A549 (cell line): Measurements from ENCODE around the gene KLHL30. TPM values are rescaled to one million over a fixed set of nuclear protein-coding genes. Genes with fewer than 3 reads are reported as not detected.
A peak's percentile ranks its signal among the peaks of the same experiment; 100 is the strongest.

ENCODE experiments used
- ATAC-seq, 2 experiments: fragments of 200-7000 bp in 1 of 2; fragments of >200 bp in 1 of 2; cut with Nextera tagmentation in 1 of 2; cut with Tn5 transposase in 1 of 2; 3 replicates each; pipeline versions ENCODE4 v1.8.0 to v1.9.1; 2018 to 2020; ENCODE audit warnings: mild to moderate bottlenecking in 1 of 2, moderate library complexity in 1 of 2
- CTCF ChIA-PET: fragments of 300-600 bp; sonication (Branson Sonifier 250); formaldehyde crosslinking; extraction: SDS; loops from one replicate; lab custom pipeline; 2021; ENCODE audit warnings: antibody characterized with exemption, inconsistent platforms; lab: Yijun Ruan, JAX
- POLR2A ChIA-PET: fragments of 350-600 bp; formaldehyde crosslinking; extraction: SDS; loops from one replicate; lab custom pipeline; 2021; ENCODE audit warnings: antibody characterized with exemption, inconsistent platforms; lab: Yijun Ruan, JAX
- DNase-seq, 2 experiments: peaks; one replicate each; pipeline versions ENCODE4 v3.0.0 to v3.0.0-alpha.2; 2011 to 2016; ENCODE audit warnings: low read depth in 1 of 2, low spot score in 1 of 2
- FAIRE-seq: peaks from 2 replicates; lab custom pipeline; 2011; peaks lifted over from hg19 to GRCh38; lab: Jason Lieb, UNC
- H3K27ac ChIP-seq, 2 experiments: fragments of >200 bp; sonication (Bioruptor Twin); formaldehyde crosslinking; 3 replicates each; pipeline ENCODE4 v1.5.1; 2016 to 2017
- H3K4me1 ChIP-seq: fragments of >200 bp; sonication (Bioruptor Twin); formaldehyde crosslinking; 3 replicates; pipeline ENCODE4 v1.6.1; 2016
- H3K4me2 ChIP-seq: fragments of >200 bp; sonication (Bioruptor Twin); formaldehyde crosslinking; 3 replicates; pipeline ENCODE4 v1.6.1; 2016
- H3K4me3 ChIP-seq: fragments of >200 bp; sonication (Bioruptor Twin); formaldehyde crosslinking; 3 replicates; pipeline ENCODE4 v1.5.1; 2016
- H3K9me3 ChIP-seq: fragments of >200 bp; sonication (Bioruptor Twin); formaldehyde crosslinking; 3 replicates; pipeline ENCODE4 v1.6.1; 2016
- ATOH8 ChIP-seq: fragments of 250-450 bp; sonication (Bioruptor Pico); IDR thresholded peaks from 2 replicates; pipeline ENCODE4 v1.5.0; 2020; ENCODE audit warnings: low read depth, mild to moderate bottlenecking, moderate library complexity
- BCL3 ChIP-seq: fragments of >200 bp; sonication (Bioruptor Twin); formaldehyde crosslinking; IDR thresholded peaks from 3 replicates; pipeline ENCODE4 v1.6.1; 2016
- CHD2 ChIP-seq: fragments of 150-350 bp; IDR thresholded peaks from 2 replicates; pipeline ENCODE4 v1.6.1; 2014; ENCODE audit warnings: low read length; ENCODE audit not compliant: partially characterized antibody
- CHD4 ChIP-seq: fragments of 200-600 bp; sonication (generic); IDR thresholded peaks from 2 replicates; pipeline ENCODE4 v1.6.1; 2016; ENCODE audit warnings: antibody characterized with exemption, mild to moderate bottlenecking, borderline replicate concordance
- CTCF ChIP-seq: fragments of >200 bp; sonication (Bioruptor Twin); formaldehyde crosslinking; IDR thresholded peaks from 3 replicates; pipeline ENCODE4 v1.5.1; 2016
- E2F6 ChIP-seq: IDR thresholded peaks from 2 replicates; pipeline ENCODE4 v1.6.1; 2012; ENCODE audit warnings: low read depth, borderline replicate concordance
- EHMT2 ChIP-seq: fragments of 200-600 bp; sonication (generic); IDR thresholded peaks from 2 replicates; pipeline ENCODE4 v1.6.1; 2016; ENCODE audit warnings: antibody characterized with exemption, low read depth, mild to moderate bottlenecking, moderate library complexity
- FOSL2 ChIP-seq, 2 experiments: fragments of 450-650 bp in 1 of 2; fragments of >200 bp in 1 of 2; sonication (Bioruptor Twin) in 1 of 2; formaldehyde crosslinking; IDR thresholded peaks; 2 replicates each; pipeline versions ENCODE4 v1.5.0 to v1.6.1; 2016 to 2020; ENCODE audit warnings: mild to moderate bottlenecking in 1 of 2, moderate library complexity in 1 of 2
- HEYL ChIP-seq: fragments of 250-450 bp; sonication (Bioruptor Pico); IDR thresholded peaks from 2 replicates; pipeline ENCODE4 v1.8.0; 2021; ENCODE audit warnings: mild to moderate bottlenecking, moderate library complexity
- HMGXB4 ChIP-seq: fragments of 250-450 bp; sonication (Bioruptor Pico); IDR thresholded peaks from 2 replicates; pipeline ENCODE4 v1.5.0; 2021; ENCODE audit warnings: mild to moderate bottlenecking, moderate library complexity, borderline replicate concordance
- HOXA7 ChIP-seq: fragments of 250-450 bp; sonication (Bioruptor Pico); IDR thresholded peaks from 2 replicates; pipeline ENCODE4 v1.5.0; 2020; ENCODE audit warnings: mild to moderate bottlenecking, moderate library complexity
- HOXB13 ChIP-seq: fragments of 250-450 bp; sonication (Bioruptor Pico); IDR thresholded peaks from 2 replicates; pipeline ENCODE4 v1.5.0; 2020; ENCODE audit warnings: low read depth, mild to moderate bottlenecking, moderate library complexity
- HOXB5 ChIP-seq: fragments of 250-450 bp; sonication (Bioruptor Pico); IDR thresholded peaks from 2 replicates; pipeline ENCODE4 v1.5.0; 2020; ENCODE audit warnings: mild to moderate bottlenecking, moderate library complexity
- JUN ChIP-seq, 2 experiments: fragments of >200 bp; sonication (Bioruptor Twin); formaldehyde crosslinking; IDR thresholded peaks; 2 replicates in 1 of 2; 3 replicates in 1 of 2; pipeline ENCODE4 v1.6.1; 2016 to 2017
- KDM1A ChIP-seq: fragments of 200-600 bp; sonication (generic); IDR thresholded peaks from 2 replicates; pipeline ENCODE4 v1.6.1; 2016; ENCODE audit warnings: low read depth, mild to moderate bottlenecking
- KDM5A ChIP-seq: fragments of 200-600 bp; sonication (generic); IDR thresholded peaks from 2 replicates; pipeline ENCODE4 v1.6.1; 2016; ENCODE audit warnings: antibody characterized with exemption, mild to moderate bottlenecking
- MAX ChIP-seq: IDR thresholded peaks from 2 replicates; pipeline ENCODE4 v1.6.1; 2012
- MAZ ChIP-seq: fragments of 150-350 bp; IDR thresholded peaks from 2 replicates; pipeline ENCODE4 v1.6.1; 2014; ENCODE audit warnings: antibody characterized with exemption, low read depth, low read length, borderline replicate concordance
- POLR2A ChIP-seq: IDR thresholded peaks from 2 replicates; pipeline ENCODE4 v1.6.1; 2012; ENCODE audit warnings: mild to moderate bottlenecking, low read length
- POLR2AphosphoS2 ChIP-seq: conservative IDR thresholded peaks from 2 replicates; pipeline ENCODE4 v1.6.1; 2012; ENCODE audit warnings: low read length, improper control_type of control experiment, inconsistent platforms
- RARB ChIP-seq: fragments of 250-450 bp; sonication (Bioruptor Pico); IDR thresholded peaks from 2 replicates; pipeline ENCODE4 v1.8.0; 2021; ENCODE audit warnings: mild to moderate bottlenecking, moderate library complexity
- RCOR1 ChIP-seq: fragments of 150-350 bp; IDR thresholded peaks from 2 replicates; pipeline ENCODE4 v1.6.1; 2014; ENCODE audit warnings: antibody characterized with exemption, low read length, low read depth
- RFX5 ChIP-seq: fragments of 450-650 bp; IDR thresholded peaks from 2 replicates; pipeline ENCODE4 v1.7.1; 2014; ENCODE audit warnings: antibody characterized with exemption, mild to moderate bottlenecking, moderate library complexity
- SMC3 ChIP-seq: fragments of >200 bp; sonication (Bioruptor Twin); formaldehyde crosslinking; IDR thresholded peaks from 3 replicates; pipeline ENCODE4 v1.6.1; 2018; ENCODE audit warnings: inconsistent platforms
- SREBF2 ChIP-seq: fragments of 450-650 bp; IDR thresholded peaks from 2 replicates; pipeline ENCODE4 v1.6.1; 2014; ENCODE audit warnings: mild to moderate bottlenecking, moderate library complexity
- ZC3H11A ChIP-seq: fragments of 450-650 bp; IDR thresholded peaks from 2 replicates; pipeline ENCODE4 v1.6.1; 2014; ENCODE audit warnings: antibody characterized with exemption, mild to moderate bottlenecking
- ZNF302 ChIP-seq: fragments of 250-450 bp; sonication (Bioruptor Pico); IDR thresholded peaks from 2 replicates; pipeline ENCODE4 v1.9.0; 2021; ENCODE audit warnings: inconsistent platforms, mild to moderate bottlenecking, moderate library complexity
- WGBS: methylation state at CpG from one replicate; pipeline ENCODE4 v1.1.6; 2017; ENCODE audit errors: missing lambda C conversion rate; 5-methylcytosine and 5-hydroxymethylcytosine counted together
- polyA plus RNA-seq, 4 experiments: library from polyadenylated mRNA; depleted of rRNA in 3 of 4; stranded (reverse); fragments of >200 nt; fragmentation: RNase III in 1 of 4; extraction: RNeasy Plus Mini Kit Qiagen cat#74134 plus additional on column Dnase treatment in 1 of 4; gene quantifications; 2 replicates in 3 of 4; 3 replicates in 1 of 4; pipeline ENCODE4 v1.2.3, GENCODE V29; 2011 to 2017

The KLHL30 gene
- polyA plus RNA-seq, 2 of the 4 experiments (the other 2 are of a cell fraction) = 0.04 TPM

- H3K27ac ChIP-seq = no peak overlapping the region
- peaks cover 24% of the 10 kb centered on the region for H3K4me1 ChIP-seq
- ATAC-seq (peak; percentile 55 to 67; a peak in 4 of 6 replicates), FAIRE-seq (no peak), DNase-seq (no peak)
- H3K4me3 ChIP-seq = no peak overlapping the region
- CTCF ChIA-PET = interaction anchor here (0.8 to 1.8 kb wide), 2 partner anchors 14 to 39 kb away, joined by 3 to 8 read pairs; no protein-coding TSS in a partner anchor
- WGBS = 66% methylated on average over 2 of the region's 2 CpGs
- H3K9me3 ChIP-seq = no peaks in the 10 kb centered on the region
- TF ChIP-seq RARB (no peak), RCOR1 (no peak), HOXA7 (CRISPR knock-in tag) (no peak)
- H3K4me2 ChIP-seq = no peak overlapping the region
- POLR2A ChIA-PET = no interaction called here
These were observed 35.2 kb downstream of the KLHL30 start for GRCh38 chr2:238173692-238174091.

GRCh38 chr2:238174291-238174690 is 35.8 kb downstream of the KLHL30 start:
- Histone ChIP-seq H3K9me3 (no peaks in the 10 kb centered on the region), H3K4me3 (no peak overlapping the region), H3K27ac (no peak overlapping the region), H3K4me2 (no peak overlapping the region), H3K4me1 (peaks cover 18% of the 10 kb centered on the region)
- no peak for FAIRE-seq
- ChIA-PET POLR2A (no interaction called here), CTCF (interaction anchor here (0.8 to 1.8 kb wide), 2 partner anchors 14 to 112 kb away, joined by 3 to 8 read pairs; no protein-coding TSS in a partner anchor)
- ATAC-seq = no peak
- 93% methylated on average over 8 of the region's 8 CpGs for WGBS
- DNase-seq = no peak
- no peak for TF ChIP-seq MAZ
- no peak for TF ChIP-seq POLR2A
- no peak for TF ChIP-seq SMC3
- TF ChIP-seq FOSL2 (IDR thresholded peaks at IDR 0.05) = no peak
- TF ChIP-seq FOSL2 (CRISPR knock-in tag; IDR thresholded peaks at IDR 0.05) = no peak
- no peak for TF ChIP-seq HOXA7 (CRISPR knock-in tag)
- no peak for TF ChIP-seq HMGXB4 (CRISPR knock-in tag)
- no peak for TF ChIP-seq HEYL (CRISPR knock-in tag)
- no peak for TF ChIP-seq EHMT2
- no peak for TF ChIP-seq KDM5A
- no peak for TF ChIP-seq POLR2AphosphoS2
- no peak for TF ChIP-seq RFX5
- TF ChIP-seq HOXB13 (CRISPR knock-in tag) = no peak
- no peak for TF ChIP-seq BCL3
- no peak for TF ChIP-seq ATOH8 (CRISPR knock-in tag)
- no peak for TF ChIP-seq ZNF302 (CRISPR knock-in tag)
- no peak for TF ChIP-seq MAX
- TF ChIP-seq E2F6 = no peak

GRCh38 chr2:238174701-238175100 is 36.2 kb downstream of the KLHL30 start:
- ATAC-seq (no peak), FAIRE-seq (no peak), DNase-seq (no peak)
- ChIA-PET CTCF (interaction anchor here (0.8 to 1.8 kb wide), 3 partner anchors 13 to 111 kb away, joined by 3 to 8 read pairs (median 3); no protein-coding TSS in a partner anchor), POLR2A (no interaction called here)
- 88% methylated on average over 3 of the region's 3 CpGs for WGBS
- H3K27ac ChIP-seq = no peak overlapping the region
- H3K4me1 ChIP-seq = peaks cover 14% of the 10 kb centered on the region
- no peak overlapping the region for H3K4me2 ChIP-seq
- H3K9me3 ChIP-seq = no peaks in the 10 kb centered on the region
- H3K4me3 ChIP-seq = no peak overlapping the region
- no peak for TF ChIP-seq JUN (IDR thresholded peaks at IDR 0.05)
- TF ChIP-seq CHD2 = no peak
- TF ChIP-seq E2F6 = no peak
- no peak for TF ChIP-seq SREBF2
- no peak for TF ChIP-seq HOXB5 (CRISPR knock-in tag)
- TF ChIP-seq KDM1A = no peak
- no peak for TF ChIP-seq POLR2AphosphoS2
- TF ChIP-seq ZC3H11A = no peak
- no peak for TF ChIP-seq SMC3
- TF ChIP-seq CHD4 = no peak
- no peak for TF ChIP-seq CTCF
- TF ChIP-seq MAX = no peak
